IMR-90 (cell line): ENCODE measurements around the gene PCAT6. TPM values are rescaled to one million over a fixed set of nuclear protein-coding genes. Genes with fewer than 3 reads are reported as not detected.

ENCODE experiments used
- ATAC-seq: fragments of 200-7000 bp; cut with Tn5 transposase; 2 replicates; pipeline ENCODE4 v1.9.1; 2020; ENCODE audit warnings: low read depth, mild to moderate bottlenecking, moderate library complexity
- BruUV-seq: library from RNA; stranded (reverse); fragments of 400-500 nt; replicated peaks from 2 replicates; lab custom pipeline; 2021; lab: Mats Ljungman, UMichigan
- CTCF ChIA-PET: fragments of 300-600 bp; formaldehyde crosslinking; extraction: SDS; loops from one replicate; lab custom pipeline; 2021; ENCODE audit warnings: antibody characterized with exemption; lab: Yijun Ruan, JAX
- POLR2A ChIA-PET: fragments of 300-600 bp; sonication (Branson Sonifier 250); formaldehyde crosslinking; loops from one replicate; lab custom pipeline; 2022; ENCODE audit warnings: antibody characterized with exemption; ENCODE audit not compliant: unreplicated experiment; lab: Charles Lee
- DNase-seq: peaks from one replicate; pipeline ENCODE4 v3.0.0; 2013
- H2AFZ ChIP-seq: replicated peaks from 2 replicates; pipeline ENCODE3; 2013; ENCODE audit warnings: low read length, mild to moderate bottlenecking; ENCODE audit not compliant: poor library complexity
- H2AK5ac ChIP-seq: 2 replicates; pipeline ENCODE4 v1.6.1; 2013; ENCODE audit warnings: low read depth, low read length, inconsistent platforms
- H2AK9ac ChIP-seq: replicated peaks from 2 replicates; pipeline ENCODE3; 2013; ENCODE audit warnings: mild to moderate bottlenecking, low read depth, low read length, moderate library complexity; ENCODE audit not compliant: poor library complexity
- H2BK120ac ChIP-seq: 2 replicates; pipeline ENCODE4 v1.6.1; 2013; ENCODE audit warnings: low read depth, low read length, inconsistent platforms
- H2BK15ac ChIP-seq: 3 replicates; pipeline ENCODE4 v1.6.1; 2013; ENCODE audit warnings: low read depth, low read length, inconsistent platforms
- H2BK20ac ChIP-seq: 2 replicates; pipeline ENCODE4 v1.6.1; 2013; ENCODE audit warnings: low read depth, mild to moderate bottlenecking, inconsistent platforms, low read length, moderate library complexity
- H2BK5ac ChIP-seq: 2 replicates; pipeline ENCODE4 v1.6.1; 2013; ENCODE audit warnings: mild to moderate bottlenecking, low read depth, low read length, inconsistent platforms; ENCODE audit not compliant: poor library complexity, severe bottlenecking
- H3K14ac ChIP-seq: replicated peaks from 2 replicates; pipeline ENCODE4 v1.6.1; 2013; ENCODE audit warnings: low read depth, low read length, inconsistent platforms
- H3K18ac ChIP-seq: 2 replicates; pipeline ENCODE4 v1.6.1; 2013; ENCODE audit warnings: low read depth, low read length, control low read depth
- H3K23ac ChIP-seq: 2 replicates; pipeline ENCODE4 v1.6.1; 2013; ENCODE audit warnings: low read depth, low read length, inconsistent platforms
- H3K27ac ChIP-seq: 2 replicates; pipeline ENCODE4 v1.5.1; 2013; ENCODE audit warnings: mild to moderate bottlenecking, control low read depth, low read length; ENCODE audit not compliant: insufficient read depth
- H3K27me3 ChIP-seq: 2 replicates; pipeline ENCODE4 v1.6.1; 2013; ENCODE audit warnings: low read length; ENCODE audit not compliant: control insufficient read depth, insufficient read depth
- H3K36me3 ChIP-seq: 2 replicates; pipeline ENCODE4 v1.6.1; 2013; ENCODE audit warnings: low read length, mixed read lengths; ENCODE audit not compliant: control insufficient read depth, insufficient read depth
- H3K4ac ChIP-seq: 2 replicates; pipeline ENCODE4 v1.6.1; 2013; ENCODE audit warnings: low read depth, low read length, inconsistent platforms
- H3K4me1 ChIP-seq: 2 replicates; pipeline ENCODE4 v1.6.1; 2013; ENCODE audit warnings: low read length, mixed read lengths; ENCODE audit not compliant: control insufficient read depth, insufficient read depth
- H3K4me2 ChIP-seq: 2 replicates; pipeline ENCODE4 v1.6.1; 2013; ENCODE audit warnings: low read depth, mild to moderate bottlenecking, control low read depth, low read length, moderate library complexity
- H3K4me3 ChIP-seq: 2 replicates; pipeline ENCODE4 v1.5.1; 2013; ENCODE audit warnings: low read depth, mild to moderate bottlenecking, control low read depth, low read length, moderate library complexity; ENCODE audit not compliant: insufficient read depth
- H3K56ac ChIP-seq: 2 replicates; pipeline ENCODE4 v1.6.1; 2013; ENCODE audit warnings: low read length, inconsistent platforms; ENCODE audit not compliant: insufficient read depth; ENCODE audit errors: extremely low read depth
- H3K79me1 ChIP-seq, 2 experiments: 2 replicates each; pipeline ENCODE4 v1.6.1; 2013; ENCODE audit warnings: low read length in 2 of 2, inconsistent platforms in 1 of 2, low read depth in 1 of 2
- H3K9ac ChIP-seq: 2 replicates; pipeline ENCODE4 v1.6.1; 2013; ENCODE audit warnings: low read depth, low read length, control low read depth
- H3K9me1 ChIP-seq: 2 replicates; pipeline ENCODE4 v1.6.1; 2013; ENCODE audit warnings: low read length, inconsistent platforms; ENCODE audit not compliant: insufficient read depth
- H3K9me3 ChIP-seq: 2 replicates; pipeline ENCODE4 v1.6.1; 2013; ENCODE audit warnings: low read length; ENCODE audit not compliant: control insufficient read depth, insufficient read depth
- H4K20me1 ChIP-seq: 2 replicates; pipeline ENCODE4 v1.6.1; 2013; ENCODE audit warnings: low read length, inconsistent platforms; ENCODE audit not compliant: insufficient read depth
- H4K5ac ChIP-seq: 2 replicates; pipeline ENCODE4 v1.6.1; 2013; ENCODE audit warnings: mild to moderate bottlenecking, low read depth, low read length, control low read depth
- H4K8ac ChIP-seq, 2 experiments: 2 replicates each; pipeline ENCODE4 v1.6.1; 2013; ENCODE audit warnings: low read depth in 2 of 2, low read length in 2 of 2, control low read depth in 1 of 2, inconsistent platforms in 1 of 2
- H4K91ac ChIP-seq: 2 replicates; pipeline ENCODE4 v1.6.1; 2013; ENCODE audit warnings: low read depth, low read length, inconsistent platforms; ENCODE audit not compliant: insufficient read depth
- BHLHE40 ChIP-seq: fragments of 150-350 bp; IDR thresholded peaks from 2 replicates; pipeline ENCODE4 v1.6.1; 2016; ENCODE audit warnings: mild to moderate bottlenecking, low read depth, low read length
- CTCF ChIP-seq: conservative IDR thresholded peaks from 2 replicates; pipeline ENCODE4 v1.5.1; 2012; ENCODE audit warnings: mild to moderate bottlenecking, low read depth, low read length, improper control_type of control experiment
- MAZ ChIP-seq: IDR thresholded peaks from 2 replicates; pipeline ENCODE4 v1.6.1; 2012; ENCODE audit warnings: low read depth, mild to moderate bottlenecking, low read length, improper control_type of control experiment, moderate library complexity, borderline replicate concordance
- MXI1 ChIP-seq: IDR thresholded peaks from 2 replicates; pipeline ENCODE4 v1.6.1; 2012; ENCODE audit warnings: low read depth, mild to moderate bottlenecking, low read length, moderate library complexity, borderline replicate concordance
- POLR2A ChIP-seq: IDR thresholded peaks from 2 replicates; pipeline ENCODE4 v1.6.1; 2012; ENCODE audit warnings: mild to moderate bottlenecking, low read depth, low read length
- RFX5 ChIP-seq: IDR thresholded peaks from 2 replicates; pipeline ENCODE4 v1.8.0; 2012; ENCODE audit warnings: low read depth, mild to moderate bottlenecking, low read length, moderate library complexity
- SMC3 ChIP-seq: fragments of 150-350 bp; IDR thresholded peaks from 2 replicates; pipeline ENCODE4 v1.6.1; 2016; ENCODE audit warnings: low read depth, mild to moderate bottlenecking, antibody characterized with exemption, low read length, moderate library complexity
- WGBS, 2 experiments: methylation state at CpG; one replicate each; pipeline versions ENCODE4 v1.1.5 to v1.1.7; 2013; ENCODE audit warnings: missing lambda C conversion rate in 2 of 2; ENCODE audit not compliant: insufficient read length in 1 of 2; ENCODE audit errors: extremely low coverage in 2 of 2; 5-methylcytosine and 5-hydroxymethylcytosine counted together
- dilution Hi-C: fragments of 300-500 bp; cut with HindIII; formaldehyde crosslinking; loops from one replicate; pipeline ENCODE4 v1.14.3; 2018; ENCODE audit warnings: low sequenced_read_pairs; ENCODE audit not compliant: unreplicated experiment
- in situ Hi-C: fragments of 300-500 bp; cut with MboI; formaldehyde crosslinking; loops from 3 replicates; pipeline ENCODE4 v1.14.3; 2019; ENCODE audit warnings: low sequenced_read_pairs, inconsistent platforms, mixed read lengths
- intact Hi-C: fragments of 100-400 bp; cut with micrococcal nuclease; formaldehyde crosslinking; loops from 2 replicates; pipeline ENCODE4 v1.10.0; 2022
- microRNA-seq, 2 experiments: library from miRNA; stranded (forward) in 1 of 2; unstranded in 1 of 2; fragments of 10-50 nt in 1 of 2; fragments of <30 nt in 1 of 2; gene quantifications in 1 of 2; microRNA quantifications in 1 of 2; one replicate each; pipeline versions ENCODE3 to v1.1.0; 2013 to 2020; ENCODE audit not compliant: insufficient read depth in 1 of 2, insufficient read length in 1 of 2, unreplicated experiment in 1 of 2
- polyA plus RNA-seq, 3 experiments: library from polyadenylated mRNA; depleted of rRNA; stranded (reverse); fragments of >200 nt; gene quantifications; 2 replicates each; pipeline ENCODE4 v1.2.3, GENCODE V29; 2012; ENCODE audit warnings: low replicate concordance in 1 of 3
- small RNA-seq, 5 experiments: library from RNA; depleted of rRNA; stranded (forward); fragments of <200 nt; gene quantifications; one replicate each; pipeline ENCODE3, GENCODE V24; 2012
- total RNA-seq: library from RNA; depleted of rRNA; stranded (reverse); fragments of >200 nt; gene quantifications from 2 replicates; pipeline ENCODE4 v1.2.3, GENCODE V29; 2012; rRNA removed

The PCAT6 gene
- total and polyA plus RNA-seq, 2 of the 4 experiments (the other 2 are of a cell fraction): 5.8 TPM; not detected in 1

- BruUV-seq: no TSS peak
- H4K5ac ChIP-seq: no peak overlapping the region
- H3K27ac ChIP-seq: no peak overlapping the region
- no peaks in the 10 kb centered on the region for H3K9me3 ChIP-seq
- H3K14ac ChIP-seq: no peak overlapping the region
- H3K27me3 ChIP-seq: peaks cover 2% of the 10 kb centered on the region; the same call in 1 of the 2 replicates
- H3K4me1 ChIP-seq: no peaks in the 10 kb centered on the region
- H3K4me3 ChIP-seq: peak overlapping the region; percentile 68
- 0 out of 2 replicates have a peak overlapping the region, but pooled peaks have one; percentile 19 for H3K9ac ChIP-seq
- in situ Hi-C loops: no loop called here
- intact Hi-C loops: loop anchor here (2.0 kb wide), 1 partner anchor 50 kb away; the partner anchor contains the start of gene PCAT6
- H2AFZ ChIP-seq: peak overlapping the region; percentile 93
- no peaks in the 10 kb centered on the region for H4K20me1 ChIP-seq
- no peaks in the 10 kb centered on the region for H3K36me3 ChIP-seq
- dilution Hi-C loops: no loop called here
- no peak overlapping the region for H2BK5ac ChIP-seq
- H3K56ac ChIP-seq: no peak overlapping the region
- no peaks in the 10 kb centered on the region for H3K9me1 ChIP-seq
- no peak overlapping the region for H3K18ac ChIP-seq
- no peak overlapping the region for H2BK15ac ChIP-seq
- H3K79me1 ChIP-seq: no peaks in the 10 kb centered on the region
- peak; percentile 33 for DNase-seq
- H3K4ac ChIP-seq: no peak overlapping the region
- WGBS, 2 experiments: 0% methylated on average over 12 of the region's 50 CpGs; no CpG with 5 or more reads in 1 of the 2 experiments
- ChIA-PET CTCF (interaction anchor here (0.5 kb wide), 1 partner anchor 23 kb away, joined by 3 read pairs; no protein-coding TSS in a partner anchor), POLR2A (interaction anchor here (1.0 kb wide), 1 partner anchor 14 kb away, joined by 4 read pairs; no protein-coding TSS in a partner anchor)
- H3K4me2 ChIP-seq: peak overlapping the region; percentile 71
- no peak overlapping the region for H3K23ac ChIP-seq
- H2BK120ac ChIP-seq: no peak overlapping the region
- no peak overlapping the region for H2AK9ac ChIP-seq
- H4K91ac ChIP-seq: no peak overlapping the region
- no peak overlapping the region for H2BK20ac ChIP-seq
- H2AK5ac ChIP-seq: no peak overlapping the region
- ATAC-seq: peak; percentile 53
- no peak overlapping the region for H4K8ac ChIP-seq
- TF ChIP-seq BHLHE40 (no peak), MAZ (no peak), MXI1 (no peak), POLR2A (no peak), CTCF (no peak), SMC3 (no peak), RFX5 (no peak)
Observed at GRCh38 chr1:202860744-202861419, 50.1 kb downstream of the PCAT6 start.

Small RNA genes within 50 kb of the gene (microRNA-seq; reads per million reads assigned to microRNA genes)
- gene AC098934.3 (ENCODE audit: insufficient read depth, insufficient read length): not detected

Small RNA genes within 50 kb of the gene (small RNA-seq; reads per million reads assigned to genes)
- gene AC098934.3: 0 reads per million in 5 experiments

Other genes starting within 250 kb of the PCAT6 start
- under 0.01 TPM in 2 replicates for gene SYT2, start 100.5 kb upstream of the PCAT6 start, total RNA-seq
- gene SYT2, start 100.5 kb upstream of the PCAT6 start, polyA plus RNA-seq (2012; rRNA removed): under 0.01 TPM in 1 of 2 replicates, not detected in the other
- gene KDM5B, start 2.5 kb upstream of the PCAT6 start, total RNA-seq: 82.1 and 86.4 TPM in 2 replicates
- 28.2 and 28.8 TPM in 2 replicates for gene KDM5B, start 2.5 kb upstream of the PCAT6 start, polyA plus RNA-seq (2012; rRNA removed)
- gene RABIF, start 78.2 kb downstream of the PCAT6 start, total RNA-seq: 4.8 and 6.9 TPM in 2 replicates
- gene RABIF, start 78.2 kb downstream of the PCAT6 start, polyA plus RNA-seq (2012; rRNA removed): 7.8 and 7.9 TPM in 2 replicates
- 33.6 and 38.4 TPM in 2 replicates for gene KLHL12, start 116.3 kb downstream of the PCAT6 start, total RNA-seq
- gene KLHL12, start 116.3 kb downstream of the PCAT6 start, polyA plus RNA-seq (2012; rRNA removed): 14.3 and 17.2 TPM in 2 replicates
- 83.9 and 92.5 TPM in 2 replicates for gene ADIPOR1, start 147.4 kb downstream of the PCAT6 start, total RNA-seq
- 80.4 and 82.7 TPM in 2 replicates for gene ADIPOR1, start 147.4 kb downstream of the PCAT6 start, polyA plus RNA-seq (2012; rRNA removed)
- gene CYB5R1, start 156.3 kb downstream of the PCAT6 start, total RNA-seq: 38.6 and 45.0 TPM in 2 replicates
- gene CYB5R1, start 156.3 kb downstream of the PCAT6 start, polyA plus RNA-seq (2012; rRNA removed): 45.7 and 45.9 TPM in 2 replicates
- gene TMEM183A, start 196.4 kb downstream of the PCAT6 start, total RNA-seq: 63.1 and 68.0 TPM in 2 replicates
- gene TMEM183A, start 196.4 kb downstream of the PCAT6 start, polyA plus RNA-seq (2012; rRNA removed): 52.8 and 56.8 TPM in 2 replicates
- 3.6 and 5.4 TPM in 2 replicates for gene PPFIA4, start 215.5 kb downstream of the PCAT6 start, total RNA-seq
- 13.7 and 14.3 TPM in 2 replicates for gene PPFIA4, start 215.5 kb downstream of the PCAT6 start, polyA plus RNA-seq (2012; rRNA removed)